Common myeloid progenitor, CD34-positive (primary cell): ENCODE results near the gene GSTA5. TPM values are rescaled to one million over a fixed set of nuclear protein-coding genes. Genes with fewer than 3 reads are reported as not detected.

Experiments used
- CTCF ChIA-PET: fragments of 350-600 bp; sonication (Branson Sonifier 250); formaldehyde crosslinking; loops from one replicate; lab custom pipeline; 2021; ENCODE audit warnings: antibody characterized with exemption; lab: Charles Lee
- POLR2A ChIA-PET: fragments of 350-600 bp; sonication (Branson Sonifier 250); formaldehyde crosslinking; loops from one replicate; lab custom pipeline; 2021; ENCODE audit warnings: antibody characterized with exemption; lab: Charles Lee
- DNase-seq, 3 donors: peaks; one replicate each; pipeline versions ENCODE4 v3.0.0 to v3.0.0-alpha.2; 2013
- H3K27ac ChIP-seq, 2 experiments: 1 replicate in 1 of 2; 2 replicates in 1 of 2; pipeline ENCODE4 v1.7.0; 2013; ENCODE audit warnings: inconsistent platforms in 2 of 2, low read length in 2 of 2, mild to moderate bottlenecking in 2 of 2, low read depth in 1 of 2, moderate library complexity in 1 of 2; ENCODE audit not compliant: severe bottlenecking in 2 of 2, insufficient read depth in 1 of 2, poor library complexity in 1 of 2
- H3K27me3 ChIP-seq, 5 experiments: replicated peaks in 2 of 5; 1 replicate in 3 of 5; 2 replicates in 2 of 5; pipeline versions ENCODE4 v1.6.1 to v1.7.0; 2013; ENCODE audit warnings: low read length in 4 of 5, mild to moderate bottlenecking in 2 of 5, moderate library complexity in 2 of 5, inconsistent platforms in 1 of 5; ENCODE audit not compliant: insufficient read depth in 5 of 5, control insufficient read depth in 4 of 5
- H3K36me3 ChIP-seq, 4 experiments: 1 replicate in 2 of 4; 2 replicates in 2 of 4; pipeline versions ENCODE4 v1.6.1 to v1.7.0; 2013; ENCODE audit warnings: low read length in 3 of 4, control low read depth in 1 of 4, mild to moderate bottlenecking in 1 of 4; ENCODE audit not compliant: control insufficient read depth in 4 of 4, insufficient read depth in 4 of 4
- H3K4me1 ChIP-seq, 4 experiments: 1 replicate in 3 of 4; 2 replicates in 1 of 4; pipeline versions ENCODE4 v1.6.1 to v1.7.1; 2013; ENCODE audit warnings: low read length in 3 of 4, mild to moderate bottlenecking in 3 of 4, control low read depth in 1 of 4, inconsistent platforms in 1 of 4, moderate library complexity in 1 of 4; ENCODE audit not compliant: control insufficient read depth in 4 of 4, insufficient read depth in 4 of 4; ENCODE audit errors: control extremely low read depth in 1 of 4
- H3K4me3 ChIP-seq, 7 experiments: 1 replicate in 4 of 7; 2 replicates in 3 of 7; pipeline versions ENCODE4 v1.5.1 to v1.7.0; 2013; ENCODE audit warnings: mild to moderate bottlenecking in 7 of 7, low read length in 6 of 7, moderate library complexity in 6 of 7, inconsistent platforms in 2 of 7, low read depth in 2 of 7, control low read depth in 1 of 7; ENCODE audit not compliant: insufficient read depth in 4 of 7, control insufficient read depth in 1 of 7; ENCODE audit errors: extremely low read depth in 1 of 7
- H3K9me3 ChIP-seq, 5 experiments: 1 replicate in 4 of 5; 2 replicates in 1 of 5; pipeline versions ENCODE4 v1.6.1 to v1.7.1; 2013; ENCODE audit warnings: low read length in 4 of 5, mild to moderate bottlenecking in 2 of 5, inconsistent platforms in 1 of 5, low read depth in 1 of 5, moderate library complexity in 1 of 5; ENCODE audit not compliant: control insufficient read depth in 4 of 5, insufficient read depth in 2 of 5; ENCODE audit errors: control extremely low read depth in 1 of 5
- WGBS: methylation state at CpG from one replicate; pipeline ENCODE4 v1.1.5; 2013; ENCODE audit not compliant: insufficient coverage; 5-methylcytosine and 5-hydroxymethylcytosine counted together
- polyA plus RNA-seq: library from polyadenylated mRNA; unstranded; fragments of 120-200 nt; gene quantifications from one replicate; pipeline ENCODE4 v1.2.1, GENCODE V29; 2013

Gene GSTA5
- not detected for polyA plus RNA-seq

- CTCF ChIA-PET: interaction anchor here (0.7 to 1.2 kb wide), 3 partner anchors 10 to 227 kb away, joined by 3 to 4 read pairs (median 3); no protein-coding TSS in a partner anchor
- POLR2A ChIA-PET: no interaction called here
- DNase-seq: no peak
- no peak within 1 kb of the TSS for H3K27ac ChIP-seq
- H3K4me3 ChIP-seq: no peak within 1 kb of the TSS
- no peaks in the 10 kb centered on the region for H3K4me1 ChIP-seq
- H3K27me3 ChIP-seq: peaks cover 0 to 2% (median 0%) of the 10 kb centered on the region in 5 experiments
- WGBS: 93% methylated on average over 4 of the region's 5 CpGs
- no peaks in the 10 kb centered on the region for H3K9me3 ChIP-seq
- no peaks in the 10 kb centered on the region for H3K36me3 ChIP-seq
These were observed at the start of gene GSTA5 for GRCh38 chr6:52840763-52841585. Gene GSTA5 (minus strand): TSS chr6:52840813.

- CTCF ChIA-PET: no interaction called here
- H3K9me3 ChIP-seq: no peaks in the 10 kb centered on the region
- H3K36me3 ChIP-seq: no peaks in the 10 kb centered on the region
- no peak overlapping the region for H3K27ac ChIP-seq
- no peak overlapping the region for H3K4me3 ChIP-seq
- no peaks in the 10 kb centered on the region for H3K4me1 ChIP-seq
- POLR2A ChIA-PET: no interaction called here
- 100% methylated on average over 1 of the region's 3 CpGs for WGBS
- no peaks in the 10 kb centered on the region for H3K27me3 ChIP-seq
- DNase-seq: no peak
These were observed 49.4 kb upstream of the GSTA5 start for GRCh38 chr6:52890018-52890417.

GRCh38 chr6:52887910-52888524, 47.4 kb upstream of the GSTA5 start:
- POLR2A ChIA-PET: no interaction called here
- Histone ChIP-seq H3K27ac (no peak overlapping the region), H3K36me3 (no peaks in the 10 kb centered on the region), H3K4me3 (no peak overlapping the region), H3K9me3 (no peaks in the 10 kb centered on the region), H3K4me1 (no peaks in the 10 kb centered on the region), H3K27me3 (no peaks in the 10 kb centered on the region)
- no peak for DNase-seq
- WGBS: 100% methylated on average over 2 of the region's 3 CpGs
- CTCF ChIA-PET: interaction anchor here (1.5 kb wide), 1 partner anchor 39 kb away, joined by 3 read pairs; no protein-coding TSS in a partner anchor

- WGBS: 8% methylated on average over 11 of the region's 18 CpGs
- Histone ChIP-seq H3K36me3 (no peaks in the 10 kb centered on the region), H3K4me1 (peaks cover 0 to 5% (median 1%) of the 10 kb centered on the region in 4 experiments), H3K27me3 (no peaks in the 10 kb centered on the region), H3K27ac (no peak overlapping the region), H3K9me3 (no peaks in the 10 kb centered on the region), H3K4me3 (peak overlapping the region; percentile 34 to 94 (median 70))
- ChIA-PET CTCF (interaction anchor here (0.6 to 1.5 kb wide), 5 partner anchors 10 to 181 kb away, joined by 3 to 7 read pairs (median 4); partner anchors contain the start of gene GSTA4), POLR2A (no interaction called here)
- DNase-seq: peak; percentile 54 to 79 (median 76)
These were observed 41.6 kb upstream of the GSTA5 start for GRCh38 chr6:52881996-52882841.

- no peak for DNase-seq
- Histone ChIP-seq H3K9me3 (no peaks in the 10 kb centered on the region), H3K27ac (no peak overlapping the region), H3K27me3 (no peaks in the 10 kb centered on the region), H3K4me1 (peaks cover 0 to 5% (median 1%) of the 10 kb centered on the region in 4 experiments), H3K36me3 (no peaks in the 10 kb centered on the region), H3K4me3 (peak overlapping the region in 3 of 7 experiments; percentile 70 to 75 (median 70))
- ChIA-PET CTCF (interaction anchor here (1.2 to 1.5 kb wide), 3 partner anchors 10 to 175 kb away, joined by 3 to 7 read pairs (median 4); partner anchors contain the start of gene GSTA4), POLR2A (no interaction called here)
- WGBS: 82% methylated on average over 4 of the region's 4 CpGs
These were observed 41.0 kb upstream of the GSTA5 start for GRCh38 chr6:52881662-52881995.

GRCh38 chr6:52877786-52878185, 37.2 kb upstream of the GSTA5 start:
- ChIA-PET POLR2A (no interaction called here), CTCF (interaction anchor here (0.6 to 1.1 kb wide), 2 partner anchors 10 to 849 kb away, joined by 3 read pairs; no protein-coding TSS in a partner anchor)
- 71% methylated on average over 1 of the region's 2 CpGs for WGBS
- no peak overlapping the region for H3K27ac ChIP-seq
- H3K9me3 ChIP-seq: no peaks in the 10 kb centered on the region
- H3K36me3 ChIP-seq: no peaks in the 10 kb centered on the region
- H3K4me3 ChIP-seq: no peak overlapping the region
- no peak for DNase-seq
- peaks cover 0 to 5% (median 1%) of the 10 kb centered on the region in 4 experiments for H3K4me1 ChIP-seq
- peaks cover 0 to 3% (median 0%) of the 10 kb centered on the region in 5 experiments for H3K27me3 ChIP-seq
